AG09319 (cell line): ENCODE results near the gene CCNB1IP1.
"Not testable (repeated sequence)": the region's sequence is repeated elsewhere in the genome, so short reads cannot be mapped to it uniquely, and the experiment has no call there.

Experiments
- DNase-seq: peaks from one replicate; pipeline ENCODE4 v3.0.0-alpha.2; 2010; ENCODE audit warnings: low read depth; ENCODE audit errors: extremely low read depth
- CTCF ChIP-seq: IDR thresholded peaks from 2 replicates; pipeline ENCODE4 v1.5.1; 2011; ENCODE audit warnings: low read depth, mild to moderate bottlenecking, inconsistent platforms, low read length, moderate library complexity

CCNB1IP1 gene

GRCh38 chr14:20277409-20277808 lies 55.7 kb downstream of the CCNB1IP1 start:
- no peak for DNase-seq
- no peak for TF ChIP-seq CTCF

- DNase-seq: no peak
- no peak for TF ChIP-seq CTCF
Measured at GRCh38 chr14:20274062-20274461, 59.0 kb downstream of the CCNB1IP1 start.

GRCh38 chr14:20264361-20264760 lies 68.7 kb downstream of the CCNB1IP1 start:
- not testable (repeated sequence) for DNase-seq

GRCh38 chr14:20262642-20263128 lies 70.4 kb downstream of the CCNB1IP1 start:
- no peak for TF ChIP-seq CTCF
- no peak for DNase-seq
